NCI-H2196 treated with DMSO at 0.1 percent for 48 hours (cell line): Measurements from ENCODE around the gene MAP1LC3B.

Experiments used
- DNase-seq: peaks from one replicate; lab custom pipeline; 2025; ENCODE audit not compliant: unreplicated experiment; lab: John Stamatoyannopoulos, UW

The MAP1LC3B gene

GRCh38 chr16:87426423-87427215 is 34.5 kb downstream of the MAP1LC3B start:
- DNase-seq: no peak

GRCh38 chr16:87431926-87432325 is 39.8 kb downstream of the MAP1LC3B start:
- no peak for DNase-seq

GRCh38 chr16:87432330-87432915 is 40.3 kb downstream of the MAP1LC3B start:
- DNase-seq: no peak

GRCh38 chr16:87434146-87434667 is 42.1 kb downstream of the MAP1LC3B start:
- DNase-seq: no peak

GRCh38 chr16:87435372-87436224 is 43.5 kb downstream of the MAP1LC3B start:
- DNase-seq: no peak

GRCh38 chr16:87436225-87437172 is 44.4 kb downstream of the MAP1LC3B start:
- DNase-seq: no peak

- DNase-seq: no peak
Measured at GRCh38 chr16:87437327-87437726, 45.2 kb downstream of the MAP1LC3B start.

- no peak for DNase-seq
Measured at GRCh38 chr16:87437911-87438610, 45.9 kb downstream of the MAP1LC3B start.

- DNase-seq: no peak
Measured at GRCh38 chr16:87438611-87438985, 46.5 kb downstream of the MAP1LC3B start.

- DNase-seq: no peak
Measured at GRCh38 chr16:87439926-87440325, 47.8 kb downstream of the MAP1LC3B start.

- DNase-seq: no peak
Measured at GRCh38 chr16:87441886-87442580, 49.9 kb downstream of the MAP1LC3B start.

- no peak for DNase-seq
Measured at GRCh38 chr16:87442581-87442966, 50.4 kb downstream of the MAP1LC3B start.

GRCh38 chr16:87443016-87443415 is 50.9 kb downstream of the MAP1LC3B start:
- DNase-seq: no peak

GRCh38 chr16:87443964-87444363 is 51.8 kb downstream of the MAP1LC3B start:
- no peak for DNase-seq

GRCh38 chr16:87445486-87445885 is 53.4 kb downstream of the MAP1LC3B start:
- no peak for DNase-seq

- DNase-seq: no peak
Measured at GRCh38 chr16:87446479-87446878, 54.3 kb downstream of the MAP1LC3B start.

GRCh38 chr16:87447323-87447722 is 55.2 kb downstream of the MAP1LC3B start:
- no peak for DNase-seq

GRCh38 chr16:87448866-87449265 is 56.7 kb downstream of the MAP1LC3B start:
- DNase-seq: no peak

GRCh38 chr16:87451563-87452210 is 59.6 kb downstream of the MAP1LC3B start:
- DNase-seq: no peak
